GM19193 (cell line): ENCODE measurements around the gene UBE4A.

ENCODE experiments used
- POLR2A ChIP-seq: IDR thresholded peaks from 4 replicates; pipeline ENCODE4 v1.6.1; 2011; ENCODE audit not compliant: insufficient read depth, insufficient read length; ENCODE audit errors: extremely low read depth

The UBE4A gene

GRCh38 chr11:118359295-118359958, at the start of gene UBE4A:
Gene UBE4A, plus strand, starts transcription at chr11:118359600. Its CDS starts 5,481 bp downstream, at chr11:118365081.
- TF ChIP-seq POLR2A: peak; percentile 97

GRCh38 chr11:118310271-118310670, 49.1 kb upstream of the UBE4A start:
- no peak for TF ChIP-seq POLR2A

- TF ChIP-seq POLR2A: no peak
Measured at GRCh38 chr11:118310781-118311485, 48.5 kb upstream of the UBE4A start.

GRCh38 chr11:118311518-118311917, 47.9 kb upstream of the UBE4A start:
- no peak for TF ChIP-seq POLR2A

GRCh38 chr11:118312328-118312727, 47.1 kb upstream of the UBE4A start:
- no peak for TF ChIP-seq POLR2A

GRCh38 chr11:118313242-118313641, 46.2 kb upstream of the UBE4A start:
- no peak for TF ChIP-seq POLR2A

- TF ChIP-seq POLR2A: no peak
Measured at GRCh38 chr11:118314988-118315411, 44.4 kb upstream of the UBE4A start.

- no peak for TF ChIP-seq POLR2A
Measured at GRCh38 chr11:118318124-118318523, 41.3 kb upstream of the UBE4A start.

- no peak for TF ChIP-seq POLR2A
Measured at GRCh38 chr11:118318581-118319336, 40.6 kb upstream of the UBE4A start.

- no peak for TF ChIP-seq POLR2A
Measured at GRCh38 chr11:118319337-118319707, 40.1 kb upstream of the UBE4A start.

- no peak for TF ChIP-seq POLR2A
Measured at GRCh38 chr11:118320515-118320914, 38.9 kb upstream of the UBE4A start.

GRCh38 chr11:118321386-118322082, 37.9 kb upstream of the UBE4A start:
- no peak for TF ChIP-seq POLR2A

- no peak for TF ChIP-seq POLR2A
Measured at GRCh38 chr11:118322721-118323120, 36.7 kb upstream of the UBE4A start.

GRCh38 chr11:118325283-118325682, 34.1 kb upstream of the UBE4A start:
- TF ChIP-seq POLR2A: no peak

- no peak for TF ChIP-seq POLR2A
Measured at GRCh38 chr11:118328745-118329144, 30.7 kb upstream of the UBE4A start.
